HEK293T (cell line): Measurements from ENCODE around the gene OR2AK2.

Experiments
- CTBP1 ChIP-seq: fragments of 450-650 bp; IDR thresholded peaks from 2 replicates; pipeline ENCODE4 v1.6.1; 2016; ENCODE audit warnings: borderline replicate concordance
- FOXA1 ChIP-seq: fragments of 450-650 bp; IDR thresholded peaks from 2 replicates; pipeline ENCODE4 v1.6.1; 2016; ENCODE audit warnings: mild to moderate bottlenecking
- FOXM1 ChIP-seq: fragments of 450-650 bp; IDR thresholded peaks from 2 replicates; pipeline ENCODE4 v1.6.1; 2017; ENCODE audit warnings: mild to moderate bottlenecking, borderline replicate concordance
- PKNOX1 ChIP-seq: fragments of 450-650 bp; IDR thresholded peaks from 2 replicates; pipeline ENCODE4 v1.6.1; 2016
- SP1 ChIP-seq: fragments of 450-650 bp; IDR thresholded peaks from 2 replicates; pipeline ENCODE4 v1.6.1; 2017

GRCh38 chr1:247935781-247936180 is 29.3 kb upstream of the OR2AK2 start:
- TF ChIP-seq FOXA1 (no peak), FOXM1 (no peak), CTBP1 (no peak), PKNOX1 (no peak), SP1 (no peak)
